Vagina (tissue), 2 donors: Measurements from ENCODE around the gene VPS13C. TPM values are rescaled to one million over a fixed set of nuclear protein-coding genes. Genes with fewer than 3 reads are reported as not detected.

Experiments used
- DNase-seq, 2 donors: peaks; one replicate each; pipeline ENCODE4 v3.0.0-alpha.2; 2017; ENCODE audit errors: extremely low spot score in 2 of 2
- H3K27ac ChIP-seq: fragments of 200-600 bp; sonication (generic); one replicate; pipeline ENCODE4 v1.5.1; 2019
- H3K27me3 ChIP-seq: fragments of 200-600 bp; sonication (generic); one replicate; pipeline ENCODE4 v1.5.1; 2019
- H3K36me3 ChIP-seq, 2 donors: fragments of 200-600 bp; sonication (generic); one replicate each; pipeline ENCODE4 v1.5.1; 2017 to 2019
- H3K4me1 ChIP-seq: fragments of 200-600 bp; sonication (generic); one replicate; pipeline ENCODE4 v1.5.1; 2019
- H3K4me3 ChIP-seq, 2 donors: fragments of 200-600 bp; sonication (generic); 1 replicate in 1 of 2; 2 replicates in 1 of 2; pipeline ENCODE4 v1.5.1; 2016 to 2019
- H3K9me3 ChIP-seq: fragments of 200-600 bp; sonication (generic); one replicate; pipeline ENCODE4 v1.5.1; 2019
- CTCF ChIP-seq, 3 experiments: fragments of 450-650 bp in 2 of 3; fragments of 200-600 bp in 1 of 3; sonication (generic) in 1 of 3; IDR thresholded peaks; one replicate each; pipeline ENCODE4 v1.5.1; 2017 to 2019; ENCODE audit warnings: antibody characterized with exemption in 3 of 3, mild to moderate bottlenecking in 2 of 3, moderate library complexity in 2 of 3
- POLR2A ChIP-seq, 2 donors: fragments of 450-650 bp; IDR thresholded peaks; one replicate each; pipeline ENCODE4 v1.6.1; 2017; ENCODE audit warnings: antibody characterized with exemption in 2 of 2, mild to moderate bottlenecking in 2 of 2, moderate library complexity in 2 of 2
- POLR2AphosphoS5 ChIP-seq, 2 donors: sonication (generic); formaldehyde crosslinking; IDR thresholded peaks; one replicate each; pipeline ENCODE4 v1.9.0; 2017; ENCODE audit warnings: antibody characterized with exemption in 2 of 2, mild to moderate bottlenecking in 2 of 2, low read depth in 1 of 2; ENCODE audit not compliant: insufficient read depth in 1 of 2
- intact Hi-C: fragments of 100-400 bp; cut with DNase I; formaldehyde crosslinking; loops from one replicate; pipeline ENCODE4 v1.15.1; 2023
- total RNA-seq: library from RNA; depleted of rRNA; stranded (reverse); fragments of >200 nt; gene quantifications from one replicate; pipeline ENCODE4 v1.2.3, GENCODE V29; 2016

Gene VPS13C
- total RNA-seq, 1 donor from 2014 or later = 52.5 TPM

- Histone ChIP-seq H3K27ac (no peak overlapping the region), H3K4me1 (no peaks in the 10 kb centered on the region), H3K4me3 (no peak overlapping the region), H3K9me3 (no peaks in the 10 kb centered on the region), H3K27me3 (no peaks in the 10 kb centered on the region), H3K36me3 (no peaks in the 10 kb centered on the region)
- DNase-seq = no peak
- intact Hi-C loops = no loop called here
- TF ChIP-seq POLR2AphosphoS5 (IDR thresholded peaks at IDR 0.05; ENCODE audit: insufficient read depth in 1 of 2, low read depth in 1 of 2) = no peak
- TF ChIP-seq CTCF (IDR thresholded peaks at IDR 0.05) = no peak
Observed at GRCh38 chr15:61841466-61841865, 218.8 kb downstream of the VPS13C start.

GRCh38 chr15:61840090-61840489, 220.2 kb downstream of the VPS13C start:
- H3K36me3 ChIP-seq = no peaks in the 10 kb centered on the region
- H3K4me3 ChIP-seq = no peak overlapping the region
- DNase-seq = no peak
- intact Hi-C loops = no loop called here
- H3K27me3 ChIP-seq = no peaks in the 10 kb centered on the region
- no peak overlapping the region for H3K27ac ChIP-seq
- TF ChIP-seq CTCF (IDR thresholded peaks at IDR 0.05) (no peak), POLR2A (IDR thresholded peaks at IDR 0.05) (no peak), POLR2AphosphoS5 (IDR thresholded peaks at IDR 0.05; ENCODE audit: insufficient read depth in 1 of 2, low read depth in 1 of 2) (no peak)
- H3K9me3 ChIP-seq = no peaks in the 10 kb centered on the region
- no peaks in the 10 kb centered on the region for H3K4me1 ChIP-seq

- H3K9me3 ChIP-seq = no peaks in the 10 kb centered on the region
- no peaks in the 10 kb centered on the region for H3K4me1 ChIP-seq
- no peaks in the 10 kb centered on the region for H3K27me3 ChIP-seq
- intact Hi-C loops = loop anchor here (10.0 kb wide), 1 partner anchor 1255 kb away; no protein-coding TSS in a partner anchor
- no peaks in the 10 kb centered on the region for H3K36me3 ChIP-seq
- H3K27ac ChIP-seq = no peak overlapping the region
- no peak for DNase-seq
- H3K4me3 ChIP-seq = no peak overlapping the region
- TF ChIP-seq POLR2A (IDR thresholded peaks at IDR 0.05) = no peak
- no peak for TF ChIP-seq POLR2AphosphoS5 (IDR thresholded peaks at IDR 0.05; ENCODE audit: insufficient read depth in 1 of 2, low read depth in 1 of 2)
- no peak for TF ChIP-seq CTCF (IDR thresholded peaks at IDR 0.05)
Observed at GRCh38 chr15:61839546-61839945, 220.7 kb downstream of the VPS13C start.

- H3K4me3 ChIP-seq = no peak overlapping the region
Observed at GRCh38 chr15:61835496-61836106, 224.6 kb downstream of the VPS13C start.

More at GRCh38 chr15:61835496-61836106, 224.6 kb downstream of the VPS13C start:
- Histone ChIP-seq H3K36me3 (no peaks in the 10 kb centered on the region), H3K27ac (no peak overlapping the region), H3K4me1 (no peaks in the 10 kb centered on the region), H3K27me3 (no peaks in the 10 kb centered on the region), H3K9me3 (no peaks in the 10 kb centered on the region)
- DNase-seq = no peak
- TF ChIP-seq CTCF (IDR thresholded peaks at IDR 0.05) = peak; percentile 80 to 83 (median 83)
- TF ChIP-seq POLR2A (IDR thresholded peaks at IDR 0.05) = no peak
- intact Hi-C loops = loop anchor here (10.0 kb wide), 1 partner anchor 1251 kb away; no protein-coding TSS in a partner anchor
